Activated CD8-positive, alpha-beta T cell treated with anti-CD3 and anti-CD28 coated beads for 36 hours (primary cell): ENCODE data around the gene ZNF3. TPM values are rescaled to one million over a fixed set of nuclear protein-coding genes. Genes with fewer than 3 reads are reported as not detected.

Experiments used
- ATAC-seq: fragments of 200-7000 bp; cut with Tn5 transposase; one replicate; pipeline ENCODE4 v1.10.0; 2021; ENCODE audit warnings: mild to moderate bottlenecking, moderate library complexity
- CTCF ChIA-PET: fragments of 350-600 bp; sonication (Branson Sonifier 250); formaldehyde crosslinking; loops from one replicate; lab custom pipeline; 2021; ENCODE audit warnings: antibody characterized with exemption; lab: Charles Lee
- POLR2A ChIA-PET: fragments of 350-600 bp; sonication (Branson Sonifier 250); formaldehyde crosslinking; loops from one replicate; lab custom pipeline; 2021; ENCODE audit warnings: antibody characterized with exemption; lab: Charles Lee
- DNase-seq: peaks from one replicate; pipeline ENCODE4 v3.0.0-alpha.2; 2020
- H3K27ac Mint-ChIP-seq: one replicate; pipeline ENCODE4 v1.8.0; 2021; ENCODE audit warnings: mild to moderate bottlenecking, mixed read lengths
- H3K27me3 Mint-ChIP-seq: one replicate; pipeline ENCODE4 v1.8.0; 2021; ENCODE audit warnings: mixed read lengths
- H3K36me3 Mint-ChIP-seq: one replicate; pipeline ENCODE4 v1.8.0; 2021; ENCODE audit warnings: low read depth, mixed read lengths
- H3K4me1 Mint-ChIP-seq: one replicate; pipeline ENCODE4 v1.8.0; 2021; ENCODE audit warnings: low read depth, mixed read lengths
- H3K4me3 Mint-ChIP-seq: one replicate; pipeline ENCODE4 v1.8.0; 2021; ENCODE audit warnings: mild to moderate bottlenecking, moderate library complexity, mixed read lengths
- H3K9me3 Mint-ChIP-seq: one replicate; pipeline ENCODE4 v1.8.0; 2021; ENCODE audit warnings: mixed read lengths
- intact Hi-C: fragments of 100-400 bp; cut with micrococcal nuclease; formaldehyde crosslinking; loops from one replicate; pipeline ENCODE4 v1.10.0; 2022
- total RNA-seq, 2 experiments: library from RNA; stranded (reverse); gene quantifications; one replicate each; pipeline ENCODE4 v1.2.3, GENCODE V29; 2021
- TF ChIP-seq, protein P1 (sequence below): fragments of 200-600 bp; IDR thresholded peaks from one replicate; pipeline ENCODE4 v1.8.0; 2022; ENCODE audit warnings: antibody characterized with exemption, mild to moderate bottlenecking

The ZNF3 gene
- total RNA-seq, 2 experiments from 2014 or later = 16.4 to 18.9 TPM

DNA sequence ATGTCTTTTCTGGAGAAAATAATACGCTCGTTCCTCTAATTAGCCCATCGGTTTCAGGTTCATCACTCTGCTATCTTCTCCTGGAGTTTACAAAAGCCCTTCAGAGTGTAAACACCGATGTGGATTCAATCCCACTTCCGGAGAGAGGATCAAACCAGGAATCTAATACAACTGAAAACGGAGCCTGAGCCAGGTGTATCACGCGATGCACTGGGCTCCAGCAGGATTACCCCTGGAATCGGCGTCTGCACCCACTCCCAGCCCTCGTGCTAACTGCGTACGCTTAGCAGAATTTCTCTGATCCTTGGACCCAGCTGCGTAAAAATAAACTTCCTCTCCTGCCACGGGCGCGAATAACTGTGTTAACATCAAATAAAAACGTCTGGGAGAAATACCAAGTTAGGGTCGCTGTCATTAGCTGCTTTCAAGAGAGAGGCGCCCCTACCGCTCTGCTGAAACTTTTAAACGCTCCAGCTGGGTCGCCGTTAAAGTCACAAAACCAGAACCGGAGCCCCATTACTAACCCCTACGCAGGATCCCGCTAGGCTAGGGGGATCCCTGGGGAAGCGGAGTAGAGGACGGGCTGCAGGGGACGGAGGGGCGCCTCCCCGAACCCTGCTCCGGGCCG, 502 bp downstream of the ZNF3 start:
- H3K4me1 Mint-ChIP-seq = peaks cover 21% of the 10 kb centered on the region
- H3K27ac Mint-ChIP-seq = peak overlapping the region; percentile 87
- ChIA-PET POLR2A (interaction anchor here (0.6 to 2.9 kb wide), 6 partner anchors 9 to 162 kb away, joined by 3 to 25 read pairs (median 4); partner anchors contain the start of genes MCM7 and TRIM4), CTCF (interaction anchor here (0.8 to 1.1 kb wide), 4 partner anchors 10 to 69 kb away, joined by 3 read pairs; no protein-coding TSS in a partner anchor)
- H3K9me3 Mint-ChIP-seq = no peaks in the 10 kb centered on the region
- ATAC-seq (no peak), DNase-seq (peak; percentile 22)
- TF ChIP-seq, protein P1, sequence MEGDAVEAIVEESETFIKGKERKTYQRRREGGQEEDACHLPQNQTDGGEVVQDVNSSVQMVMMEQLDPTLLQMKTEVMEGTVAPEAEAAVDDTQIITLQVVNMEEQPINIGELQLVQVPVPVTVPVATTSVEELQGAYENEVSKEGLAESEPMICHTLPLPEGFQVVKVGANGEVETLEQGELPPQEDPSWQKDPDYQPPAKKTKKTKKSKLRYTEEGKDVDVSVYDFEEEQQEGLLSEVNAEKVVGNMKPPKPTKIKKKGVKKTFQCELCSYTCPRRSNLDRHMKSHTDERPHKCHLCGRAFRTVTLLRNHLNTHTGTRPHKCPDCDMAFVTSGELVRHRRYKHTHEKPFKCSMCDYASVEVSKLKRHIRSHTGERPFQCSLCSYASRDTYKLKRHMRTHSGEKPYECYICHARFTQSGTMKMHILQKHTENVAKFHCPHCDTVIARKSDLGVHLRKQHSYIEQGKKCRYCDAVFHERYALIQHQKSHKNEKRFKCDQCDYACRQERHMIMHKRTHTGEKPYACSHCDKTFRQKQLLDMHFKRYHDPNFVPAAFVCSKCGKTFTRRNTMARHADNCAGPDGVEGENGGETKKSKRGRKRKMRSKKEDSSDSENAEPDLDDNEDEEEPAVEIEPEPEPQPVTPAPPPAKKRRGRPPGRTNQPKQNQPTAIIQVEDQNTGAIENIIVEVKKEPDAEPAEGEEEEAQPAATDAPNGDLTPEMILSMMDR = no peak
- H3K27me3 Mint-ChIP-seq = no peaks in the 10 kb centered on the region
- peak overlapping the region; percentile 87 for H3K4me3 Mint-ChIP-seq
- intact Hi-C loops = loop anchor here (5.0 to 10.0 kb wide), 2 partner anchors 89 to 166 kb away; partner anchors contain the start of gene TRIM4
- H3K36me3 Mint-ChIP-seq = peaks cover 22% of the 10 kb centered on the region

DNA sequence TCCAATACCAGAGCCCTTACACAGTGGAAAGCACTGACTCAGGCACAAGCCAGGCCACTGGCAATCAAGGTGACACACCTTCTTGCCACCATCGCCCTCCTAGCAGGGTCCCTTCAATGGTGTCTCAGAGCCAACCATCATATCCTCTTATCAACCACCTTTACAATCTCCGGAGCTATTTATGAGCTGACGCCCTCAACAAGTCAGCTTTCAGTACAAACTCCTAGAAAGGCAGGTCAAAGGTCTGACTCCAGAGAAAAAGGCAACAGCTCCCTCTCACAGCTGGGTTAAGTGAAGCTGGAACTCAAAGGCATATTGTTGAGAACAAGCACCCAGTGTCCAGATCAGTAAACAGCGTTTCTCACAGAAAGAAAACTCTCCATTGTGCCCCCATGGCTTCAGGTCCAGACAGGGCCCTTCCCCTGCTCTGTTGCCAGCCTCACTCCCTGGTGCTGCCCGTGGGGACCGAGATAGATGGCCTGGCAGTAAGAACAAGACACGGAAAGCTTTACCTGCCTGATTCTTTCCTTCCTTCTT, 2.4 kb downstream of the ZNF3 start:
- CTCF ChIA-PET = interaction anchor here (1.1 to 1.3 kb wide), 2 partner anchors 20 to 85 kb away, joined by 3 read pairs; no protein-coding TSS in a partner anchor
- ATAC-seq (no peak), DNase-seq (no peak)
- Mint-ChIP-seq H3K27ac (no peak overlapping the region), H3K4me3 (peak overlapping the region; percentile 6), H3K4me1 (peaks cover 21% of the 10 kb centered on the region), H3K36me3 (peaks cover 41% of the 10 kb centered on the region), H3K27me3 (no peaks in the 10 kb centered on the region), H3K9me3 (no peaks in the 10 kb centered on the region)
- TF ChIP-seq, protein P1 = no peak
- POLR2A ChIA-PET = interaction anchor here (1.0 to 1.1 kb wide), 3 partner anchors 12 to 81 kb away, joined by 3 read pairs; partner anchors contain the start of genes AP4M1 and MCM7
- intact Hi-C loops = no loop called here

DNA sequence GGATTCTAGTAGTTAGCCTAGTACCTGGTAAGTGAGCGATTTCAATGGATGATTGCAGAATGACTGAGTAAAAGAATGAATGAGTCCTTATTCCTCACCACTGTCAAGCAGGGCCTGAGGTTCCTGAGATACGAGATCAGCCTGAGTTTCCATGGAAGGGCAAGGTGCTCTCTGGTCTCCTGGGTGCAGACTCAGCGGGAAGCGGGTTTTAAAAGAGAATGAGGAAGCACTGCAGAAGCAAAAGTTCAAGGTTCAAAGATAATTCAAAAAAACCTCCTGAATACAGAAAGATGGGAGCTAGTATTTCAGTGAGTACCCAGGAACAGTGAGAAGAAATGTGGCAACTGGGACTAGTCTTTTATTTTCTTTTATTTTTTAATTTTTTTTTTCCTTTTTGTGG, 4.3 kb downstream of the ZNF3 start:
- Mint-ChIP-seq H3K4me3 (no peak overlapping the region), H3K27ac (no peak overlapping the region), H3K9me3 (peaks cover 8% of the 10 kb centered on the region), H3K36me3 (peaks cover 59% of the 10 kb centered on the region), H3K27me3 (no peaks in the 10 kb centered on the region), H3K4me1 (peaks cover 16% of the 10 kb centered on the region)
- POLR2A ChIA-PET = interaction anchor here (0.9 kb wide), 1 partner anchor 17 kb away, joined by 3 read pairs; no protein-coding TSS in a partner anchor
- intact Hi-C loops = no loop called here
- DNase-seq (no peak), ATAC-seq (no peak)
- CTCF ChIA-PET = no interaction called here
- TF ChIP-seq, protein P1 = no peak

DNA sequence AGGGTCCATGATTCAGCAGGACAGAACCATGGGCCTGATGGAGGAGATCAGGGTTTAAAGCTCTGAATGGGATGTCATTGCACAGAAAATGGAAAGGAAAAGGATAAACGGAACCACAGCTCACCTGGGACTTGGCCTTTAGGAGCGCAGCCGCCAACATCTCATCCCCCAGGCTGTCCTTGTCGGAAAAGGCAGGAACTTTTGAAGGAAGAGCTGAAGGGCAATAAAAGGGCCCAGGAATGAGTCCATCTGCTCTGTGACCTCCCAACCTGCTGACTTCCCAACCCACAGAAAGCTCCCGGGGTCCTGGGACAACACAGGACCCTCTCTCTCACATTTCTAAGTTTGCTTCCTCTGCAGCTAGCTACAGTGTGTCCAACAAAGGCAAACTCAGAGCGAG, 6.1 kb downstream of the ZNF3 start:
- no peak overlapping the region for H3K4me3 Mint-ChIP-seq
- TF ChIP-seq, protein P1 = no peak
- peaks cover 72% of the 10 kb centered on the region for H3K36me3 Mint-ChIP-seq
- ATAC-seq = no peak
- H3K9me3 Mint-ChIP-seq = peaks cover 26% of the 10 kb centered on the region
- no peak for DNase-seq
- CTCF ChIA-PET = interaction anchor here (1.3 kb wide), 1 partner anchor 54 kb away, joined by 4 read pairs; no protein-coding TSS in a partner anchor
- POLR2A ChIA-PET = interaction anchor here (0.6 to 1.2 kb wide), 7 partner anchors 10 to 277 kb away, joined by 3 to 7 read pairs (median 4); no protein-coding TSS in a partner anchor
- peaks cover 13% of the 10 kb centered on the region for H3K4me1 Mint-ChIP-seq
- intact Hi-C loops = no loop called here
- no peak overlapping the region for H3K27ac Mint-ChIP-seq
- H3K27me3 Mint-ChIP-seq = no peaks in the 10 kb centered on the region

DNA sequence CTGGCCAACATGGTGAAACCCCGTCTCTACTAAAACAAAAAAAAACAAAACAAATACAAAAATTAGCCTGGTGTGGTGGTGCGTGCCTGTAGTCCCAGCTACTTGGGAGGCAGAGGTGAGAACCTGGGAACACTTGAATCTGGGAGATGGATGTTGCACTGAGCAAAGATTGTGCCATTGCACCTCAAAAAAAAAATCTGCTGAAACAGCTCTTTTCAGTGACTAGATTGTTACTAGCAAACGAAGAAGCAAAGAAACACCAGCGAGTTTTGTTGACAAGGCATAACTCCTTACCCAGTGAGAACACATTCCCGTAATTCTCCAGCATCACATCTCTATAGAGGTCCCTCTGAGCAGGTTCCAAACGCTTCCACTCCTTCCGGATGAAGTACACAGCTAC, 6.7 kb downstream of the ZNF3 start:
- ATAC-seq (no peak), DNase-seq (no peak)
- Mint-ChIP-seq H3K27me3 (no peaks in the 10 kb centered on the region), H3K4me1 (peaks cover 9% of the 10 kb centered on the region), H3K4me3 (no peak overlapping the region), H3K27ac (no peak overlapping the region), H3K9me3 (peaks cover 29% of the 10 kb centered on the region), H3K36me3 (peaks cover 73% of the 10 kb centered on the region)
- CTCF ChIA-PET = interaction anchor here (1.3 kb wide), 1 partner anchor 53 kb away, joined by 4 read pairs; no protein-coding TSS in a partner anchor
- POLR2A ChIA-PET = interaction anchor here (0.9 to 1.2 kb wide), 3 partner anchors 11 to 25 kb away, joined by 3 read pairs; no protein-coding TSS in a partner anchor
- TF ChIP-seq, protein P1 = no peak
- intact Hi-C loops = no loop called here
